GM12892 (cell line): Measurements from ENCODE around the gene PNMA8B.

Experiments used
- POLR2A ChIP-seq: IDR thresholded peaks from 2 replicates; pipeline ENCODE4 v1.6.1; 2011; ENCODE audit warnings: low read depth, low read length, control low read depth
- POLR2AphosphoS5 ChIP-seq: IDR thresholded peaks from 2 replicates; pipeline ENCODE4 v1.6.1; 2011; ENCODE audit warnings: low read depth, low read length, control low read depth

DNA sequence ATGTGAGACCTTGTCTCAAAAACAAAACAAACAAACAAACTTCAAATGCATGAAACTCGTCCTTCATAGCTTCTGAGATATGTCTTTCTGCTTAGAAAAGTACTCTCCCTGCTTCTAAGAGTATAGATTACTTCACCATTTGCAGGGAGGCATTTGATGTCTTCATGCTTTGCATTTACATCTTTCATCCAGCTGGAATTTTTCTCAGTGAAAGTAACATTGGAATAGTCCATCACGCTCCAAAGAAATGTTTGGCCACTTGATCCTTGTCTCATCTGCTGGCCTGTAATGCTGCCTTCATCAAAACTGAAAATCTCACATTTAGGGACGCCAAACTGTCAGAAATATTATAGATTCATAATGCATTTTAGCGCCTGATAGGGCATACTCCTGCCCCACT lies 43.5 kb downstream of the PNMA8B start:
- TF ChIP-seq POLR2A (no peak), POLR2AphosphoS5 (no peak)
